Stimulated activated CD4-positive, alpha-beta T cell treated with anti-CD3 and anti-CD28 coated beads, Interleukin-2, amount 100 ng/mL, for 4 hours (primary cell): ENCODE data around the gene TNFRSF21.
"Not testable (repeated sequence)": the region's sequence is repeated elsewhere in the genome, so short reads cannot be mapped to it uniquely, and the experiment has no call there.

Source experiments
- DNase-seq: peaks from one replicate; pipeline ENCODE4 v3.0.0-alpha.2; 2020; ENCODE audit warnings: low read depth

Gene TNFRSF21

GRCh38 chr6:47288267-47289090 lies 21.2 kb downstream of the TNFRSF21 start:
- no peak for DNase-seq

GRCh38 chr6:47286301-47286700 lies 23.4 kb downstream of the TNFRSF21 start:
- DNase-seq = no peak

- DNase-seq = no peak
These were observed 25.7 kb downstream of the TNFRSF21 start for GRCh38 chr6:47283993-47284392.

GRCh38 chr6:47278545-47278944 lies 31.2 kb downstream of the TNFRSF21 start:
- no peak for DNase-seq

- no peak for DNase-seq
These were observed 32.0 kb downstream of the TNFRSF21 start for GRCh38 chr6:47277702-47278101.

GRCh38 chr6:47276377-47276776 lies 33.3 kb downstream of the TNFRSF21 start:
- DNase-seq = no peak

- DNase-seq = no peak
These were observed 34.1 kb downstream of the TNFRSF21 start for GRCh38 chr6:47275640-47276039.

GRCh38 chr6:47275132-47275531 lies 34.6 kb downstream of the TNFRSF21 start:
- DNase-seq = not testable (repeated sequence)

- no peak for DNase-seq
These were observed 41.0 kb downstream of the TNFRSF21 start for GRCh38 chr6:47268572-47269187.

- no peak for DNase-seq
These were observed 42.4 kb downstream of the TNFRSF21 start for GRCh38 chr6:47267301-47267700.

- DNase-seq = no peak
These were observed 43.7 kb downstream of the TNFRSF21 start for GRCh38 chr6:47265971-47266370.

GRCh38 chr6:47264775-47265184 lies 44.9 kb downstream of the TNFRSF21 start:
- no peak for DNase-seq

GRCh38 chr6:47263268-47263667 lies 46.4 kb downstream of the TNFRSF21 start:
- no peak for DNase-seq

GRCh38 chr6:47262231-47262630 lies 47.5 kb downstream of the TNFRSF21 start:
- no peak for DNase-seq

- DNase-seq = no peak
These were observed 48.5 kb downstream of the TNFRSF21 start for GRCh38 chr6:47261191-47261590.

GRCh38 chr6:47260021-47260420 lies 49.7 kb downstream of the TNFRSF21 start:
- DNase-seq = no peak

GRCh38 chr6:47258724-47259347 lies 50.9 kb downstream of the TNFRSF21 start:
- no peak for DNase-seq

- DNase-seq = no peak
These were observed 52.5 kb downstream of the TNFRSF21 start for GRCh38 chr6:47256981-47257730.

- no peak for DNase-seq
These were observed 53.3 kb downstream of the TNFRSF21 start for GRCh38 chr6:47256361-47256760.

- no peak for DNase-seq
These were observed 54.8 kb downstream of the TNFRSF21 start for GRCh38 chr6:47254906-47255305.

- no peak for DNase-seq
These were observed 55.7 kb downstream of the TNFRSF21 start for GRCh38 chr6:47254051-47254450.

GRCh38 chr6:47253136-47253535 lies 56.6 kb downstream of the TNFRSF21 start:
- no peak for DNase-seq
